ENCODE results near the gene XPOT.

Gene XPOT

GRCh38 chr12:64497903-64498302, 93.7 kb downstream of the XPOT start:
- TF ChIP-seq TAF1 (IDR thresholded peaks at IDR 0.05; ENCODE audit: borderline replicate concordance, low read depth, low read length) (no peak), POLR2A (IDR thresholded peaks at IDR 0.05; ENCODE audit: low read depth, low read length) (no peak), POLR2AphosphoS5 (IDR thresholded peaks at IDR 0.05; ENCODE audit: low read depth, low read length) (no peak)
- DNase-seq (ENCODE audit: insufficient read length), result no peak
- no peak for FAIRE-seq

GRCh38 chr12:64500394-64500793, 96.2 kb downstream of the XPOT start:
- no peak for TF ChIP-seq TAF1 (IDR thresholded peaks at IDR 0.05; ENCODE audit: borderline replicate concordance, low read depth, low read length)
- no peak for TF ChIP-seq POLR2AphosphoS5 (IDR thresholded peaks at IDR 0.05; ENCODE audit: low read depth, low read length)
- TF ChIP-seq POLR2A (IDR thresholded peaks at IDR 0.05; ENCODE audit: low read depth, low read length), result no peak
- FAIRE-seq (no peak), DNase-seq (ENCODE audit: insufficient read length) (no peak)

Data from GM12892 (cell line).